GM10266 (cell line): ENCODE measurements around the gene LYPD8.

Source experiments
- DNase-seq: peaks from one replicate; pipeline ENCODE4 v3.0.0; 2012; ENCODE audit errors: extremely low spot score
- CTCF ChIP-seq: IDR thresholded peaks from 2 replicates; pipeline ENCODE4 v1.5.1; 2012; ENCODE audit warnings: mild to moderate bottlenecking, low read depth; ENCODE audit not compliant: control insufficient read depth, insufficient read depth; ENCODE audit errors: missing control alignments

LYPD8 gene

GRCh38 chr1:248733566-248733965 lies 22.0 kb downstream of the LYPD8 start:
- TF ChIP-seq CTCF: no peak
- DNase-seq: no peak

DNA sequence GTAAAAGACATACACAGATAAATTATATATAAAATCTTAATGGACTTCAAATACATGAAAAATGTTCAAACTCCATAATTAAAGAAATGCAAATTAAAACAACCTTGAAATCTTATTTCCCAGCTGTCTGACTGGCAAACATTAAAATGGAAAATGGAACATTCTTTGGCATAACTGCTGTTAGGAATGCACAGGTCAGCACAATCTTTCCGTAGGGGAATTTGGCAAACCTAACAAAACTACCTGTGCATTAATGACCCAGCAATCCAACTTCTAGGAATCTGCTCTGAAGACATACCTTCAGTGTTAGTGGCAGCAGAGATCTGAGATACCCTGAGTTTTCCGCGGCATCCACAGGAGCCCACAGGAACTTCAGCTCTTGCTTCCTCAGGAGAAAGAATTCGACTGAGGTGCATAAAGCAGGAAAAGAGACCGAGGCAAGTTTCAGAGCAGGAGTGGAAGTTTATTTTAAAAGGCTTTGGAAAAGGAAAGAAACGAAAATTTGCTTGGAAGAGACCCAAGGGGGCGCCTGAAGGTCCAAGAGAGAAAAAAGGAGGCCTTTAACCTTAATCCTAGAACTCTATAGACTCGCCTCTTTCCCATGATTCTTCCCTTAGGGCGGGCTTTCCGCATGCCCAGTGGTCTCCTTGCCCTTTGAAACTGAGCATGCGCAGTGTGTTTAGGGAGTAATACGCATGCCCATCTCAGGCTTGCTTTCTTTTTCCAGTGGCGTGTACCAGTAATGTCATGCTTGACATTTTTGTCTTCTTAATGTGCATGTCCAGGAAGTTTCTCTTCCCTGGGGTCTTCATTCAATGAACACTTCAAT lies 24.8 kb downstream of the LYPD8 start:
- TF ChIP-seq CTCF: no peak

GRCh38 chr1:248714248-248714647 lies 41.3 kb downstream of the LYPD8 start:
- no peak for TF ChIP-seq CTCF
- DNase-seq: no peak

More for the DNA sequence above, 24.8 kb downstream of the LYPD8 start:
- DNase-seq: no peak

DNA sequence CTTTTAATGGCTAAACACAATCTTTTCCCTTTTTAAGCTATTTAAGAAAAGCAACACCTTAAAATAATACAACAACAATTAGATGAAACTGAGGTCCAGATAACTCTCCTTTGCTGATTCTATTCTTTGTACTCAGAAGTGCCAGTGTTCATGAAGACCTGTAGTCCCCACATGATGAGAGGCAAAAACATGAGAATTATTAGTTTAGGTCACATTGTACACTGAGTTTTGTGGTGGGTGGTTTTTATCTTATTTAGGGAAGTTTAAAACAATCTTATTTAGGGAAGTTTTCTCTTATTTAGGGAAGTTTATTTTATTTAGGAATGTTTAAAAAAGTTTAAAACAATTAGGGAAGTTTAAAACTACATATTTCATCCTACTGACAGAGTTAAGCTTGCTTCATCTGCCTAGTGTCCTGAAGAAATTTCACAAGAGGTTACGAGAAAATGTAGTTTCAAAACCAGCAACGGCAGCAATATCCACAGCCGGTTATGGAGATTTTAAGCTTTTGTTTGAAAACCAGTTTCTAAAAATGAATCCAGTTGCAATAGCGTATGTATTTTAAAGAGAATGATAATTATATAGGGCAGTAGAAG lies 45.2 kb downstream of the LYPD8 start:
- TF ChIP-seq CTCF: no peak
- no peak for DNase-seq

DNA sequence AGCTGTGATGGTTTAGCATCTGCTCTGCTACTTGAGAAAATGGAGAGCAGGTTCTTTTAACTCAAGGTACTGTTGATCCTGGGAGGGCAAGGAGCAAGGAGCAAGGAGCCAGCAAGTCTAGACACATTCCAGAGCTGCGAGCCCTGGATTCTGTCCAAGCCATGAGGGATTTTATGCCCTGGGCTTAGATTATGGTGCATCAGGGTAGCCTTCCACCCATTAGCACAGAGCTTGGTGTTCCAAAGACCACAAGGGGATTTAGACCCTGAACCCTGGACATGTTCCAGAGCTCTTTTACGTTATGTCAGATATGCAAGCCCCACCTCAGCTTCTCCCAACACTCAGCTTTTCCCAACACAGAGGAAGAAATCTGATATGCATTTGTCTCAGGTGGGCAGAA lies 51.0 kb downstream of the LYPD8 start:
- no peak for DNase-seq
- TF ChIP-seq CTCF: no peak

- no peak for DNase-seq
- no peak for TF ChIP-seq CTCF
Observed at GRCh38 chr1:248703674-248704073, 51.9 kb downstream of the LYPD8 start.

DNA sequence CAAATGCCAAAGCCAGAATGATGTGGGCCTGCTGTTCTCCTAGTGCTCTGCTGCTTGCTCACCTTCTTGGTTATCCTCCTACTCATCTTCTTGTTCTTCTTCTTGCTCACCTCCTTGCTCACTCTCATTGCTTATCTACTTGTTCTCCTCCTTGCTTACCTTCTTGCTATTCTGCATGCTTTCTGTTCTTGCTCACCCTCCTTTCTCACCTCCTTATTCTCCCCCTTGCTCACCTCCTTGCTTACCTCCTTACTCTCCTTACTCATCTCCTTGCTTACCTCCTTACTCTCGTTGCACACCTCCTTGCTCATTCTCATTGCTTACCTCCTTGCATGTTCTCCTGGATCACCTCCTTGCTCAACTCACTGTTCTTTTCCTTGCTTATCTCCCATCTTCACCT lies 52.8 kb downstream of the LYPD8 start, which contains the start of gene OR14I1:
TSS of gene OR14I1 (minus strand) at position 53 of the 400 bp plus-strand sequence.
- no peak for TF ChIP-seq CTCF
- no peak for DNase-seq
